Nucleus accumbens (tissue), 56 donors: ENCODE results near the gene LOXHD1.

Experiments
- DNase-seq, 56 donors: peaks; one replicate each; lab custom pipeline; 2025; lab: John Stamatoyannopoulos, UW

Gene LOXHD1

GRCh38 chr18:46677611-46678010 lies 20.6 kb upstream of the LOXHD1 start:
- no peak for DNase-seq

- DNase-seq, result no peak
Measured at GRCh38 chr18:46676182-46676835, 19.3 kb upstream of the LOXHD1 start.

GRCh38 chr18:46675112-46675511 lies 18.1 kb upstream of the LOXHD1 start:
- no peak for DNase-seq

GRCh38 chr18:46672062-46672970 lies 15.3 kb upstream of the LOXHD1 start:
- no peak for DNase-seq

- DNase-seq, result no peak
Measured at GRCh38 chr18:46668694-46669093, 11.7 kb upstream of the LOXHD1 start.

- peak in 2 of 56 donors; percentile 5 to 10 for DNase-seq
Measured at GRCh38 chr18:46668135-46668534, 11.1 kb upstream of the LOXHD1 start.

GRCh38 chr18:46663539-46663938 lies 6.5 kb upstream of the LOXHD1 start:
- no peak for DNase-seq

- DNase-seq, result peak in 54 of 56 donors; percentile 6 to 90 (median 70)
Measured at GRCh38 chr18:46660957-46661749, 4.1 kb upstream of the LOXHD1 start.

GRCh38 chr18:46659484-46659883 lies 2.5 kb upstream of the LOXHD1 start:
- no peak for DNase-seq

- no peak for DNase-seq
Measured at GRCh38 chr18:46656326-46657114, 500 bp downstream of the LOXHD1 start.

- DNase-seq, result no peak
Measured at GRCh38 chr18:46652372-46652771, 4.6 kb downstream of the LOXHD1 start.

GRCh38 chr18:46650681-46651080 lies 6.3 kb downstream of the LOXHD1 start:
- no peak for DNase-seq

- no peak for DNase-seq
Measured at GRCh38 chr18:46649071-46649862, 7.8 kb downstream of the LOXHD1 start.

- no peak for DNase-seq
Measured at GRCh38 chr18:46646468-46646867, 10.6 kb downstream of the LOXHD1 start.

GRCh38 chr18:46642561-46642960 lies 14.5 kb downstream of the LOXHD1 start:
- no peak for DNase-seq

- no peak for DNase-seq
Measured at GRCh38 chr18:46641917-46642316, 15.1 kb downstream of the LOXHD1 start.

- no peak for DNase-seq
Measured at GRCh38 chr18:46639386-46639785, 17.6 kb downstream of the LOXHD1 start.

- DNase-seq, result no peak
Measured at GRCh38 chr18:46636040-46636630, 20.9 kb downstream of the LOXHD1 start.
